NCI-H1694 treated with DMSO at 0.1 percent for 48 hours (cell line): ENCODE results near the gene SLC6A11.

Experiments used
- DNase-seq: peaks from one replicate; lab custom pipeline; 2025; lab: John Stamatoyannopoulos, UW

The SLC6A11 gene

DNA sequence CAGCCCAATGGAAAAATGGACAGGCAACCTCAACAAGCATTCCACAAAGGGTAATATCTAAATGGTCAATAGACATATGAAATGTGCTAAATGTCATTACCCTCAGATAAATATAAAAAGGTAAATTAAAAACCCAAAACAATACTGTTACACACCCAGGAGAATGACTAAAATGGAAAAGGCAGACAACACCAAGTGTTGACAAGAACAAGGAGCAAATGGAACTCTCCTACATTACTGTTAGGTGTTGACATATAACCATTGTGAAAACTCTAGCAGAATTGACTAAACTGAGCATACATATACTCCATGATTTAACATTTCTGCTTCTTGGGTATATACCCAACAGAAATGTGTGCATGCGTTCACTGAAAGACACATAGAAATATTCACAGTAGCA lies 25.3 kb upstream of the SLC6A11 start:
- DNase-seq, result no peak

- DNase-seq, result no peak
Observed at GRCh38 chr3:10792208-10792607, 23.8 kb upstream of the SLC6A11 start.

GRCh38 chr3:10798600-10799367 lies 17.2 kb upstream of the SLC6A11 start:
- DNase-seq, result no peak

DNA sequence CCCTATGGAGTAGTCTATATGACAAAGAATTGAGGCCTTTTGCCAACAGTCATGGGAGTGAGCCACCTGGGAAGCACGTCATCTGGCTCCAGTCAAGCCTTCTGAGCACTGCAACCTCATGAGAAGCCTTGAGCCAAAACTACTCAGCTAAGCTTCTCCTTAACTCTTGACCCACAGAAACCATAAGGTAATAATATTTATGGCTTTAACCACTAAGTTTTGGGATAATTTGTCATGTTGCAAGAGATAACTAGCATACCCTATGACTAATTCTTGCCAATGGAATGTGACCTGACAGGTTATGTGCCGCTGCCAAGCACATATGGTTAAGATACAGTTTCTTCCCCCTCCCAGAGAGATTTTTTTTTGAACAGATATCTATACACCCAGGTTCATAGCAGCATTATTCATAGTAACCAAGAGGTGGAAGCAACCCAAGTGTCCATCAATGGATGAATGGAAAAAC lies 11.8 kb upstream of the SLC6A11 start:
- no peak for DNase-seq

GRCh38 chr3:10806006-10806405 lies 10.0 kb upstream of the SLC6A11 start:
- no peak for DNase-seq

DNA sequence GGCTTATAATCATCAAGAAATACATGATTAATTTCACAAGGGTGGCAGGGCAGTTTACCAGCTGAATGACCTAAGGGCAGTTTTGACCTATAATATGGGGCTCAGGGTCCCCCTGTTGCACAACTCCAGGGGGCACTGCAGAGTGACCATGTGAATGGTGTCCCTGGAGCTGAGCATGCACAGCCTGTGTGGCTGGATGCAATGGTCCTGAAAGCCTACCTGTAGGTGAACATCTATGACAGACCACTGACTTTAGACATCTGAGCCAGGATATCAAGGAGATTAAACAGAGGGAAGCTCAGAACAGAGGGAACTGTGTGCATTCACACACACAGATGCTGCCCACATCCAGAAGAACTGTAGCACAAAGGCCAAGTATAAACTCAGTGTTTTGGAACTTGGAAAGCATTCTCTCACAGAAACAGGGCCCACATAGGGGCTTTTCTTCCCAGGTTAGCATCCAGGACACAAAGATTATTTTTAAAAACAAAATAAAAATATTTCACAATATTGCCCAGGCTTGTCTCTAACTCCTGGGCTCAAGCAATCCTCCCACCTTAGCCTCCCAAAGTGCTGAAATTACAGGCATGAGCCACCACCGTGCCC lies 7.8 kb upstream of the SLC6A11 start:
- DNase-seq, result no peak

- no peak for DNase-seq
Observed at GRCh38 chr3:10808974-10809373, 7.1 kb upstream of the SLC6A11 start.

- no peak for DNase-seq
Observed at GRCh38 chr3:10810376-10810775, 5.7 kb upstream of the SLC6A11 start.

- no peak for DNase-seq
Observed at GRCh38 chr3:10813425-10813824, 2.6 kb upstream of the SLC6A11 start.

- DNase-seq, result no peak
Observed at GRCh38 chr3:10814623-10815022, 1.4 kb upstream of the SLC6A11 start.

DNA sequence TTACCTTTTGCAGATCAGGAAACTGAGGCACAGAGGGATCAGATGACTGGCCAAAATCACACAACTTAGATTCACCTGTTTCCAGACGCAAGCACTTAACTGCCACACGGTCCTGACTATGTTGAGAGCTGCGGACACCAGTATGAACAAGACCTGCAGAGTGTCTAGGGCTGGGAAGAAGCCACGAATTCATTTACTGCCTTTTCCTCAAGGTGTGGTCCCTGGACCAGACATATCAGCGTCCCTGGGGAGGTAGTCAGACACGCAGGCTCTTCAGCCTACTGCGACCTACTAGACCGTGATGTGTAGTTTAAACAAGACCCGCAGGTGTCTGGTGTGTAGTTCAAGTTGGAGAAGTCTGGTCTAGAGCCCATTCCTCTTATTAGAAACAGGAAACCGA lies 541 bp upstream of the SLC6A11 start:
- no peak for DNase-seq

DNA sequence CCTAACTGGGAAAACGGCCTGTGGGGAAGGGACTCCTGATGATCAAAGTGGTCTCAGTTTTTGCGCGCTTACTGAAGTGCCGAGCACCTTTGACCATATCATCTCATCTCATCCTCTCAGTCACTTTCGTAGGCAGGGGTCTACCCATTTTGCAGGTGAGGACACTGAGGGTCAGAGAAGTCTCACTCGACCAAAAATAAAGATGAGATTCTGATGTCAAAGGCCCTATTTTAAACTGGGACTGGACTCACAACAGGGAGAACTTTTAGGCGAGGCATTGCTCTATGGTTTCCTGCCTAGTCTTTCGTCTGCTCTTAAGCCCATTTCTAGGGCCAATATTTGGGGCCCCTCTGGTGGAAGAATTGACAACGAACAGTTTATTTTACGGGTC lies 830 bp downstream of the SLC6A11 start:
- no peak for DNase-seq

- no peak for DNase-seq
Observed at GRCh38 chr3:10817506-10817905, 1.5 kb downstream of the SLC6A11 start.

- no peak for DNase-seq
Observed at GRCh38 chr3:10822055-10822454, 6.0 kb downstream of the SLC6A11 start.

DNA sequence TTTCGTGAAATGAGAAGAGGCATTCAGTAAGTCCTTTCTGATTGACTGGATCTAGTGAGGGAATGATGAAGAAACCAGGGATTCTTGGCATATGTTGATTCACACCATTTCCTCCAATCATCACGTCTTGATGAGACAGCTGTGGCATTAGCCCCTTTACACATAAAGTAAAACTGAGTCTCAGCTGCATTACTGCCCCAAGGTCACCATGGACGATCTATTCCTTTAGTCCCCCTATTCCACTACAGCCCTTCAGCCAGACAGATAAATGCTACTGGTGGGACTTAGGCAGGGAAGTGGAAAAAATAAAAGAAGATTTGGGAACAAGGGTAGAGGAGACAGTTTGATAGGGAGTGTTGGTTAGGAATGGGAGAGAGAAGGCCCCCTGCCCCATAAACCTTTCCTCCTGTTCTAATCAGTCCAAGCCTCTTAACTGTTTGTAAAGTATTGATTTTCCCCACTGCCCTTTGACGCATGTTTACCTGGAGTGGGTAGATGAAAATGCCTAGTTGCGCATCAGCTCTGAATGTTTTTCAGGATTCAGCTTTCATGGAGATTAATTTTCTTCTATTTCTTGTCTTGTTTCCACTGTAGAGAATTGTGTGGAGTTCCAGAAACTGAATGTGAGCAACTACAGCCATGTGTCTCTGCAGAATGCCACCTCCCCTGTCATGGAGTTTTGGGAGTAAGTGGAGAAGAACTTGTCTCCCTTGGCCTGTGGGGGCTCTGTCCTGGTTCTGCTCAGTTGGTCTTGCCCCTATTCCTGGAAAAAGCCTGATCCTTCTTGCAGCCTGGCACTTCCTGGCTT lies 6.9 kb downstream of the SLC6A11 start:
- no peak for DNase-seq

GRCh38 chr3:10823516-10823818 lies 7.4 kb downstream of the SLC6A11 start:
- no peak for DNase-seq

- DNase-seq, result no peak
Observed at GRCh38 chr3:10824468-10824867, 8.4 kb downstream of the SLC6A11 start.

DNA sequence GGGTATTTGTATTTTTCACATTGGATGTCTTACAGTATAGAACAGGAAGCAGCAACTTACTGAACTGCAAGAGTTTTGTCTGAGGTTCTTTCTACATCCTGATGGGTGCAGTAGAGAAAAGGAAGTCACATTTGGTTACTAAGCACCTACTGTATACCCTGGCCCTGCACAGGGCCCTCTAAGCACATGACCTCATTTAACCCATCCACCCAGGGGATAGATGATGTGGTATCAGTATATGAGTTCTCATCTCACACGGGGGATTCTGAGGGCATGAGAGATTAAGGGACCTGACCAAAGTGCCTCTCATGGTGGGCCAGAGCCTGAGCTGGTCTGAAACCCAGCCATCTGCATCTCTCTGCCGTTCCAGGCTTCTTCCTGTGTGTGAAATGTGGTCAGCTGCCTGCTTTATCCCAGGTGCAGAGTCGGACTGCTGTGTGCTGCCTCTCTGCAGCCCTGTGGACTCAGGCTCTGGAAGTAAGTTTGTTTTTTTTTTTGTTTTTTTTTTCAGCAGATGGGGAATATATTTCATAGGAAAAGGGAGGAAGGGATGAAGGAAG lies 17.9 kb downstream of the SLC6A11 start:
- DNase-seq, result no peak

DNA sequence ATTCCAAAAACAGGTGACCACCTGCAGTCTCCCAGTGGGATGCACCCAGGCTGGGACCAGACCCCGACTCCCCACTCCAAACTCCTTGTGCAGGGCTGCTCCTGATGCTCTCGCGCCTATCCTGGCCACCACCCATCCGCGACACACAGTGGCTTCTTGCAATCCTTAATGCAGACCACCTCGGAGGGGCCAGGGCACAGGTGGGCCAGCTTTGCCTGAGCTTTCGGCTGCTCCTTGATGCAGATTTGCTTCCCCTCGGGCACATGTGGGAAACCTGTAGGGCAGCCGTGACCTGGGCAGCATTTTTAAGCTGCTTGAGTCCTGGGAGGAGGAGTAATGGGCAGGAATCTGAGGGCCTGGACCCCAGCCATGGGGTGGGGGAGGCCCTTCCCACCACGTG lies 18.9 kb downstream of the SLC6A11 start:
- no peak for DNase-seq

DNA sequence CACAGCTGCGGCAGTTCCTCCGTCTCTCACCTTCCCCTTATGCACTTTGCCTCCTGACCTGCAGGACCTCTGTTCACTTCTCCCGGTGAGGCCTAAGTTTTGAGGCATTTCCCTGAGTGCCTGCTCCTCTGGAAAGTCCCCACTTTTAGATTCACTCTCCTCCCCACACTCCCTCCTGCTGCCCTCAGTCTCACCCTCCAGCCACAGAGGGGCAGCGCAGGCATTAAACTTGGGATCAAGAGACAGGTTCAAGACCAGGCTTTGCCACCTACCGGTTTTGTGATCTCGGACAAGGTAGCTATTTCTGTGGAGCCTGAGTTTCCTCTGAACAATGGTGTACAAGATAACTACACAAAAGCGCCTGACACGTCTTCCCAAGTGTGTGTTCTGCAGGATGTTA lies 19.4 kb downstream of the SLC6A11 start:
- no peak for DNase-seq

- DNase-seq, result no peak
Observed at GRCh38 chr3:10836676-10837075, 20.6 kb downstream of the SLC6A11 start.

DNA sequence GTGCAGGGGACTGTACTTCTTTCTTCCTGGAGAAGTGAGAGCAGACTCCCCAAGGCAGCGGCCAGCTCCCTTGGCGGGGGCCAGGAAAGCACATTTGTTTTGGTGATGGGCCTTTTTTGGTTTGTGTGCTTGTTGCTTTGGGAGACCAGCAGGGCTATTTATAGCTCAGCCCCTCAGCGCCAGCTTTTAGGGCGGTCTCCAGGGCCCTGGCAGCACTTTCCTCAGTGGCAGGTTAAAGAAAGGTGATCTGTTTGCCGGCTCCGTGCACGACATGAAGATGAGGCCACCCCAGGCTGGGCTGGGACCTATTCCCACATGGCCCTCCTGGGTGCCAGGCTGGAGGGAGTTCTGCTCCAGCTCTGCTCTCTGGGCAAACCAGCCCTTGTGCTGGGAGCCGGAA lies 21.8 kb downstream of the SLC6A11 start:
- DNase-seq, result no peak

- no peak for DNase-seq
Observed at GRCh38 chr3:10839167-10839566, 23.1 kb downstream of the SLC6A11 start.
